Kidney (tissue), 14 donors: ENCODE results near the gene MTOR. TPM values are rescaled to one million over a fixed set of nuclear protein-coding genes. Genes with fewer than 3 reads are reported as not detected.

ENCODE experiments used
- DNase-seq, 5 donors: peaks; one replicate each; pipeline ENCODE4 v3.0.0-alpha.2; 2013 to 2020
- FAIRE-seq: peaks from 2 replicates; lab custom pipeline; 2012; peaks lifted over from hg19 to GRCh38; lab: Jason Lieb, UNC
- H3K27ac ChIP-seq, 2 donors: one replicate each; pipeline ENCODE4 v1.7.0; 2013; ENCODE audit warnings: low read depth in 2 of 2, low read length in 2 of 2, inconsistent platforms in 1 of 2
- H3K27me3 ChIP-seq: one replicate; pipeline ENCODE4 v1.7.1; 2013; ENCODE audit warnings: low read length, inconsistent platforms; ENCODE audit not compliant: control insufficient read depth, insufficient read depth
- H3K36me3 ChIP-seq, 3 donors: one replicate each; pipeline versions ENCODE4 v1.7.0 to v1.7.1; 2013; ENCODE audit warnings: low read length in 3 of 3, control low read depth in 1 of 3, inconsistent platforms in 1 of 3; ENCODE audit not compliant: insufficient read depth in 3 of 3, control insufficient read depth in 2 of 3
- H3K4me1 ChIP-seq, 3 donors: one replicate each; pipeline versions ENCODE4 v1.7.0 to v1.7.1; 2013; ENCODE audit warnings: low read length in 3 of 3, inconsistent platforms in 1 of 3, low read depth in 1 of 3; ENCODE audit not compliant: control insufficient read depth in 2 of 3, insufficient read depth in 2 of 3
- H3K4me3 ChIP-seq, 3 donors: one replicate each; pipeline versions ENCODE4 v1.7.0 to v1.8.1; 2013; ENCODE audit warnings: low read length in 3 of 3, control low read depth in 1 of 3, inconsistent platforms in 1 of 3
- H3K9ac ChIP-seq, 3 donors: one replicate each; pipeline versions ENCODE4 v1.7.0 to v1.7.1; 2013; ENCODE audit warnings: low read length in 3 of 3, control low read depth in 1 of 3, inconsistent platforms in 1 of 3
- H3K9me3 ChIP-seq, 3 donors: one replicate each; pipeline versions ENCODE4 v1.7.0 to v1.7.1; 2013; ENCODE audit warnings: low read length in 3 of 3, control low read depth in 1 of 3, inconsistent platforms in 1 of 3; ENCODE audit not compliant: control insufficient read depth in 2 of 3, insufficient read depth in 1 of 3
- CTCF ChIP-seq: IDR thresholded peaks from 3 replicates; pipeline ENCODE4 v1.5.1; 2012; ENCODE audit warnings: mild to moderate bottlenecking, moderate library complexity, borderline replicate concordance; ENCODE audit not compliant: insufficient read depth; ENCODE audit errors: extremely low read depth
- intact Hi-C: fragments of 100-400 bp; cut with DNase I; formaldehyde crosslinking; loops from one replicate; pipeline ENCODE4 v1.11.1; 2022
- polyA plus RNA-seq: library from polyadenylated mRNA; stranded (reverse); fragments of 350-450 nt; fragmentation: Illumina TruSeq; extraction: RNeasy Lipid Tissue Mini Kit (QIAGEN cat#74804); gene quantifications from one replicate; pipeline ENCODE4 v1.2.3, GENCODE V29; 2014; ENCODE audit warnings: low read depth, low replicate concordance; ENCODE audit not compliant: insufficient read depth
- total RNA-seq: library from RNA; stranded (reverse); fragmentation: NEBNext Ultra II Directional; extraction: Animal tissue kit (Norgen Biotek cat#: 25700); gene quantifications from one replicate; pipeline ENCODE4 v1.2.1, GENCODE V29; 2021
- donor health status: control.
- donor health status: control.
- donor health status: control.
- donor health status: control.
- donor health status: control.
- donor health status: DM: yes; HTN: yes; CAD: no.
- donor health status: Normal renal cell carcinoma (clear cell type).

The MTOR gene
- total and polyA plus RNA-seq, 2 donors from 2014 or later, result 16.0 to 36.8 TPM

GRCh38 chr1:11175461-11175860 is 86.9 kb downstream of the MTOR start:
- no peak for TF ChIP-seq CTCF
- no peak overlapping the region for H3K9ac ChIP-seq
- H3K27me3 ChIP-seq, result no peaks in the 10 kb centered on the region
- intact Hi-C loops, result no loop called here
- FAIRE-seq, result no peak
- H3K4me3 ChIP-seq, result no peak overlapping the region
- peaks cover 0 to 6% (median 2%) of the 10 kb centered on the region in 3 donors for H3K36me3 ChIP-seq
- no peak for DNase-seq
- H3K9me3 ChIP-seq, result no peaks in the 10 kb centered on the region
- H3K4me1 ChIP-seq, result peaks cover 0 to 2% (median 0%) of the 10 kb centered on the region in 3 donors
- H3K27ac ChIP-seq, result no peak overlapping the region

DNA sequence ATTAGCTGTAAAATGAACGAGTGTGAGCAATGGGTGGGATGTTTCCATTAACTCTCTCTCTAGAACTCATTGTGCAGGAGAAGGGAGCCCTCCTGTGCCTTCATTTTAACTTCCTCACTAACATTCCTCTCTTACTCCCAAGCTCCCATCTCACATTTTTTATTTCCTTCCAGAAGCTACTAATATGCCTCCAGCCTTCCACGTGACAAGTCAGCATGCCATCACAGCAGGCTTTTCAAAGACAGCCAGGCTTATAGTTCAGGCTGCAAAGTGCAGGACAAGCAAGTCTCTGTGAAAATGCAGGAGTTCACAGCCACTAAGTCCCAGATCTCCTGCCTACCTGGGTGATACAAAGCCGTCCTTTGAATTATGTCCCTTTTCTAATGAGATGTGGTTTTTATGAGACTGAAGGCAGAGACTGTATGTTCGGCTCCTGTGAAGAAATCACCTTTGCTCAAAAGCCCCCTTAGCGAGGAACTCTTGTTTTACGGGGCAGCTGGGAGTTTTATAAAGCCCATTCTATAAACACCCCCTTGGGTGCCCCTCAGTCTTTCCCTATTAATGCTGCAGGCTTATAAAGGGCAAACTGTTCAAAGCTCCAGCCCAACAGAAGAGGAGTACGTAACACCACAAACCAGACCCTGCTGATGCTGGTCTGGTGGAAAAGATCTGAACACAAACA is 87.9 kb downstream of the MTOR start:
- intact Hi-C loops, result no loop called here
- H3K4me3 ChIP-seq, result no peak overlapping the region
- no peak for DNase-seq
- no peak for TF ChIP-seq CTCF
- FAIRE-seq, result no peak
- H3K36me3 ChIP-seq, result peaks cover 0 to 6% (median 2%) of the 10 kb centered on the region in 3 donors
- no peaks in the 10 kb centered on the region for H3K9me3 ChIP-seq
- H3K27ac ChIP-seq, result no peak overlapping the region
- H3K4me1 ChIP-seq, result peaks cover 0 to 2% (median 0%) of the 10 kb centered on the region in 3 donors
- no peak overlapping the region for H3K9ac ChIP-seq
- no peaks in the 10 kb centered on the region for H3K27me3 ChIP-seq

DNA sequence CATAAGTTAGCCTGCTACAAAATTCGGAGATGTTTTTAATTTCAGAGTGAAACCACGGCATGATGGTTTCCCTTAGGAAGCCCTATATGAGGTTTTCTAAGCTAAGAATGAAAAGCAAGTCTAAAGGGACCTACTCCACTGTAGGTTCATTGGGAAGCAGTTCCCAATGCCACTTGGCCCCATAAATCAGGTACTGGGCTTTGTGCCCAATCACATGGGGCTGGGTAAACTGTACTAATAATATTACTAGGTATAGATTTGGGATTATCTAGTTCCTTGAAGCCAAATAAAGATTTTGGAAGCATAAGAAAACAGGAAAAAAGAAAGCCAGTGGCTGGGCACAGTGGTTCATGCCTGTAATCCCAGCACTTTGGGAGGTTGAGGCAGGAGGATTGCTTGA is 92.2 kb downstream of the MTOR start:
- H3K9me3 ChIP-seq, result no peaks in the 10 kb centered on the region
- intact Hi-C loops, result no loop called here
- DNase-seq (no peak), FAIRE-seq (no peak)
- H3K9ac ChIP-seq, result no peak overlapping the region
- no peak overlapping the region for H3K27ac ChIP-seq
- H3K27me3 ChIP-seq, result no peaks in the 10 kb centered on the region
- no peak overlapping the region for H3K4me3 ChIP-seq
- no peak for TF ChIP-seq CTCF
- H3K36me3 ChIP-seq, result no peaks in the 10 kb centered on the region
- H3K4me1 ChIP-seq, result no peaks in the 10 kb centered on the region
